Measurements from ENCODE around the gene TMEM134. TPM values are rescaled to one million over a fixed set of nuclear protein-coding genes. Genes with fewer than 3 reads are reported as not detected.
A peak's percentile ranks its signal among the peaks of the same experiment; 100 is the strongest.

The TMEM134 gene
- total and polyA plus RNA-seq, 9 of the 15 experiments (the other 6 are each of a cell fraction or from before 2014, with no cell fraction given), result 0.63 to 48.4 (median 10.7) TPM

DNA sequence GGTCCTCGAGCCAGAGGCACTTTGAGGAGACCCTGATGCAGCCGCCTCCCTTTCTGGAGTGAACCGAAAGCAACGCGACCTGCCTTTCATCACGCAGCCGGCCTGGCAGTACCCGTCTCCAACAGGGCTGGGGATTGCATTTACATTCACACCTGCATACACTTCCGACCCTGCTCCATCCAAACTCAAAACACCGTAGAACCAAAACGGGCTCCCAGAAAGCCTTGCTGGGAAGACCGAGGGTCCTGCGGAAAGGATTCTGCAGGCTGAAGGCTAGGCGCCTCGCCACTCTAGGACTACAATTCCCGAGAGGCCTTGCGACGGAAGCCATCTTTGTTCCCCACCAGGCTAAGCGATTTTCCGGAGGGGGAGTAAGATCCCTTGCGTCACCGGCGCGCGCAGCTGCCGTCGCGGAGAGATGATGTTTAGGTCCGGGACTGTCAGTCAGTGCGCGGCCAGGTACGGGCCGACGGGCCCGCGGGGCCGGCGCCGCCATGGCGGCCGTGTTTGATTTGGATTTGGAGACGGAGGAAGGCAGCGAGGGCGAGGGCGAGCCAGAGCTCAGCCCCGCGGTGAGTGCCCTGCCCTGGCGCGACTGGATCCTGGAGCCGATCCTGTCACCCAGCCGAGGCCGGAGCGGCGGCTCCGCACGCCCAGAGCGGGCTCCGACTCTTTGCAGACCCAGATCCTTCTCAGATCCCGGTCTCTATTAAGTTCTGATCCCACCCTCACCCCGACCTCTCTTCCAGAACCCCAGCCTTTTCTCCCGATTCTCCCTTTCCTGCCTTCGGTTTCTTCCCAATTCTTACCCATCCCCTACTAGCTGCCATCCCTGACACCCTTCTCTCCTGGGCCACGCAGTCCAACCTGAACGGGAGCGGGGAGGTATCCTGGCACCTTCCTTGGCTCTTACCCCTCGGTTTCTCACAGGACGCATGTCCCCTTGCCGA is 40.7 kb downstream of the TMEM134 start, which contains the start of gene RPS6KB2 (continued):
- TF ChIP-seq TAF9B (IDR thresholded peaks at IDR 0.05; ENCODE audit: partially characterized antibody) (no peak), TCFL5 (CRISPR knock-in tag; conservative IDR thresholded peaks at IDR 0.05) (no peak), NUFIP1 (IDR thresholded peaks at IDR 0.05; ENCODE audit: partially characterized antibody) (no peak), NRF1 (conservative IDR thresholded peaks at IDR 0.05 in 1 of 2, IDR thresholded peaks at IDR 0.05 in 1 of 2) (peak; percentile 87 to 90), NFE2 (IDR thresholded peaks at IDR 0.05; ENCODE audit: low read depth) (no peak), MTA2 (IDR thresholded peaks at IDR 0.05; ENCODE audit: low read depth) (no peak), C11orf30 (IDR thresholded peaks at IDR 0.05; ENCODE audit: low read depth) (peak; percentile 97)
- TF ChIP-seq, protein P1, sequence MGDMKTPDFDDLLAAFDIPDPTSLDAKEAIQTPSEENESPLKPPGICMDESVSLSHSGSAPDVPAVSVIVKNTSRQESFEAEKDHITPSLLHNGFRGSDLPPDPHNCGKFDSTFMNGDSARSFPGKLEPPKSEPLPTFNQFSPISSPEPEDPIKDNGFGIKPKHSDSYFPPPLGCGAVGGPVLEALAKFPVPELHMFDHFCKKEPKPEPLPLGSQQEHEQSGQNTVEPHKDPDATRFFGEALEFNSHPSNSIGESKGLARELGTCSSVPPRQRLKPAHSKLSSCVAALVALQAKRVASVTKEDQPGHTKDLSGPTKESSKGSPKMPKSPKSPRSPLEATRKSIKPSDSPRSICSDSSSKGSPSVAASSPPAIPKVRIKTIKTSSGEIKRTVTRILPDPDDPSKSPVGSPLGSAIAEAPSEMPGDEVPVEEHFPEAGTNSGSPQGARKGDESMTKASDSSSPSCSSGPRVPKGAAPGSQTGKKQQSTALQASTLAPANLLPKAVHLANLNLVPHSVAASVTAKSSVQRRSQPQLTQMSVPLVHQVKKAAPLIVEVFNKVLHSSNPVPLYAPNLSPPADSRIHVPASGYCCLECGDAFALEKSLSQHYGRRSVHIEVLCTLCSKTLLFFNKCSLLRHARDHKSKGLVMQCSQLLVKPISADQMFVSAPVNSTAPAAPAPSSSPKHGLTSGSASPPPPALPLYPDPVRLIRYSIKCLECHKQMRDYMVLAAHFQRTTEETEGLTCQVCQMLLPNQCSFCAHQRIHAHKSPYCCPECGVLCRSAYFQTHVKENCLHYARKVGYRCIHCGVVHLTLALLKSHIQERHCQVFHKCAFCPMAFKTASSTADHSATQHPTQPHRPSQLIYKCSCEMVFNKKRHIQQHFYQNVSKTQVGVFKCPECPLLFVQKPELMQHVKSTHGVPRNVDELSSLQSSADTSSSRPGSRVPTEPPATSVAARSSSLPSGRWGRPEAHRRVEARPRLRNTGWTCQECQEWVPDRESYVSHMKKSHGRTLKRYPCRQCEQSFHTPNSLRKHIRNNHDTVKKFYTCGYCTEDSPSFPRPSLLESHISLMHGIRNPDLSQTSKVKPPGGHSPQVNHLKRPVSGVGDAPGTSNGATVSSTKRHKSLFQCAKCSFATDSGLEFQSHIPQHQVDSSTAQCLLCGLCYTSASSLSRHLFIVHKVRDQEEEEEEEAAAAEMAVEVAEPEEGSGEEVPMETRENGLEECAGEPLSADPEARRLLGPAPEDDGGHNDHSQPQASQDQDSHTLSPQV (IDR thresholded peaks at IDR 0.05), result no peak
- TF ChIP-seq, protein P2, sequence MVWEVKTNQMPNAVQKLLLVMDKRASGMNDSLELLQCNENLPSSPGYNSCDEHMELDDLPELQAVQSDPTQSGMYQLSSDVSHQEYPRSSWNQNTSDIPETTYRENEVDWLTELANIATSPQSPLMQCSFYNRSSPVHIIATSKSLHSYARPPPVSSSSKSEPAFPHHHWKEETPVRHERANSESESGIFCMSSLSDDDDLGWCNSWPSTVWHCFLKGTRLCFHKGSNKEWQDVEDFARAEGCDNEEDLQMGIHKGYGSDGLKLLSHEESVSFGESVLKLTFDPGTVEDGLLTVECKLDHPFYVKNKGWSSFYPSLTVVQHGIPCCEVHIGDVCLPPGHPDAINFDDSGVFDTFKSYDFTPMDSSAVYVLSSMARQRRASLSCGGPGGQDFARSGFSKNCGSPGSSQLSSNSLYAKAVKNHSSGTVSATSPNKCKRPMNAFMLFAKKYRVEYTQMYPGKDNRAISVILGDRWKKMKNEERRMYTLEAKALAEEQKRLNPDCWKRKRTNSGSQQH (CRISPR knock-in tag; IDR thresholded peaks at IDR 0.05), result no peak
- TF ChIP-seq, protein P3, sequence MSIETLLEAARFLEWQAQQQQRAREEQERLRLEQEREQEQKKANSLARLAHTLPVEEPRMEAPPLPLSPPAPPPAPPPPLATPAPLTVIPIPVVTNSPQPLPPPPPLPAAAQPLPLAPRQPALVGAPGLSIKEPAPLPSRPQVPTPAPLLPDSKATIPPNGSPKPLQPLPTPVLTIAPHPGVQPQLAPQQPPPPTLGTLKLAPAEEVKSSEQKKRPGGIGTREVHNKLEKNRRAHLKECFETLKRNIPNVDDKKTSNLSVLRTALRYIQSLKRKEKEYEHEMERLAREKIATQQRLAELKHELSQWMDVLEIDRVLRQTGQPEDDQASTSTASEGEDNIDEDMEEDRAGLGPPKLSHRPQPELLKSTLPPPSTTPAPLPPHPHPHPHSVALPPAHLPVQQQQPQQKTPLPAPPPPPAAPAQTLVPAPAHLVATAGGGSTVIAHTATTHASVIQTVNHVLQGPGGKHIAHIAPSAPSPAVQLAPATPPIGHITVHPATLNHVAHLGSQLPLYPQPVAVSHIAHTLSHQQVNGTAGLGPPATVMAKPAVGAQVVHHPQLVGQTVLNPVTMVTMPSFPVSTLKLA (conservative IDR thresholded peaks at IDR 0.05), result peak; percentile 76 to 91
- TF ChIP-seq, protein P4, sequence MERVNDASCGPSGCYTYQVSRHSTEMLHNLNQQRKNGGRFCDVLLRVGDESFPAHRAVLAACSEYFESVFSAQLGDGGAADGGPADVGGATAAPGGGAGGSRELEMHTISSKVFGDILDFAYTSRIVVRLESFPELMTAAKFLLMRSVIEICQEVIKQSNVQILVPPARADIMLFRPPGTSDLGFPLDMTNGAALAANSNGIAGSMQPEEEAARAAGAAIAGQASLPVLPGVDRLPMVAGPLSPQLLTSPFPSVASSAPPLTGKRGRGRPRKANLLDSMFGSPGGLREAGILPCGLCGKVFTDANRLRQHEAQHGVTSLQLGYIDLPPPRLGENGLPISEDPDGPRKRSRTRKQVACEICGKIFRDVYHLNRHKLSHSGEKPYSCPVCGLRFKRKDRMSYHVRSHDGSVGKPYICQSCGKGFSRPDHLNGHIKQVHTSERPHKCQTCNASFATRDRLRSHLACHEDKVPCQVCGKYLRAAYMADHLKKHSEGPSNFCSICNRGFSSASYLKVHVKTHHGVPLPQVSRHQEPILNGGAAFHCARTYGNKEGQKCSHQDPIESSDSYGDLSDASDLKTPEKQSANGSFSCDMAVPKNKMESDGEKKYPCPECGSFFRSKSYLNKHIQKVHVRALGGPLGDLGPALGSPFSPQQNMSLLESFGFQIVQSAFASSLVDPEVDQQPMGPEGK (CRISPR knock-in tag; IDR thresholded peaks at IDR 0.05; ENCODE audit: borderline replicate concordance), result no peak
- TF ChIP-seq, protein P5, sequence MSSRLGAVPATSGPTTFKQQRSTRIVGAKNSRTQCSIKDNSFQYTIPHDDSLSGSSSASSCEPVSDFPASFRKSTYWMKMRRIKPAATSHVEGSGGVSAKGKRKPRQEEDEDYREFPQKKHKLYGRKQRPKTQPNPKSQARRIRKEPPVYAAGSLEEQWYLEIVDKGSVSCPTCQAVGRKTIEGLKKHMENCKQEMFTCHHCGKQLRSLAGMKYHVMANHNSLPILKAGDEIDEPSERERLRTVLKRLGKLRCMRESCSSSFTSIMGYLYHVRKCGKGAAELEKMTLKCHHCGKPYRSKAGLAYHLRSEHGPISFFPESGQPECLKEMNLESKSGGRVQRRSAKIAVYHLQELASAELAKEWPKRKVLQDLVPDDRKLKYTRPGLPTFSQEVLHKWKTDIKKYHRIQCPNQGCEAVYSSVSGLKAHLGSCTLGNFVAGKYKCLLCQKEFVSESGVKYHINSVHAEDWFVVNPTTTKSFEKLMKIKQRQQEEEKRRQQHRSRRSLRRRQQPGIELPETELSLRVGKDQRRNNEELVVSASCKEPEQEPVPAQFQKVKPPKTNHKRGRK (tag; IDR thresholded peaks at IDR 0.05), result no peak

Measured in K562 (cell line).